Skeletal muscle tissue (tissue), 4 donors: ENCODE data around the gene PDE4D. TPM values are rescaled to one million over a fixed set of nuclear protein-coding genes. Genes with fewer than 3 reads are reported as not detected.
A peak's percentile ranks its signal among the peaks of the same experiment; 100 is the strongest.

Experiments used
- H3K27ac ChIP-seq: one replicate; pipeline ENCODE4 v1.7.0; 2013; ENCODE audit warnings: mild to moderate bottlenecking, low read depth, low read length, inconsistent platforms
- H3K27me3 ChIP-seq, 3 donors: one replicate each; pipeline ENCODE4 v1.7.0; 2013; ENCODE audit warnings: low read length in 3 of 3; ENCODE audit not compliant: control insufficient read depth in 3 of 3, insufficient read depth in 3 of 3
- H3K36me3 ChIP-seq, 3 donors: one replicate each; pipeline ENCODE4 v1.7.0; 2013; ENCODE audit warnings: low read length in 3 of 3; ENCODE audit not compliant: control insufficient read depth in 3 of 3, insufficient read depth in 3 of 3
- H3K4me1 ChIP-seq, 3 donors: one replicate each; pipeline ENCODE4 v1.7.0; 2013; ENCODE audit warnings: low read length in 3 of 3, mild to moderate bottlenecking in 3 of 3; ENCODE audit not compliant: control insufficient read depth in 3 of 3, insufficient read depth in 3 of 3
- H3K4me3 ChIP-seq, 3 donors: one replicate each; pipeline ENCODE4 v1.7.0; 2013; ENCODE audit warnings: low read length in 3 of 3
- H3K9ac ChIP-seq, 3 donors: one replicate each; pipeline ENCODE4 v1.7.0; 2013; ENCODE audit warnings: low read length in 3 of 3, mild to moderate bottlenecking in 3 of 3, moderate library complexity in 2 of 3, low read depth in 1 of 3
- H3K9me3 ChIP-seq, 3 donors: one replicate each; pipeline ENCODE4 v1.7.0; 2013; ENCODE audit warnings: low read length in 3 of 3; ENCODE audit not compliant: control insufficient read depth in 3 of 3
- total RNA-seq: library from RNA; depleted of rRNA; stranded (reverse); fragments of >200 nt; gene quantifications from one replicate; pipeline ENCODE4 v1.2.3, GENCODE V29; 2014
- donor health status: Osteomylitis.

The PDE4D gene
- total RNA-seq, 1 donor from 2014 or later: 59.0 TPM

DNA sequence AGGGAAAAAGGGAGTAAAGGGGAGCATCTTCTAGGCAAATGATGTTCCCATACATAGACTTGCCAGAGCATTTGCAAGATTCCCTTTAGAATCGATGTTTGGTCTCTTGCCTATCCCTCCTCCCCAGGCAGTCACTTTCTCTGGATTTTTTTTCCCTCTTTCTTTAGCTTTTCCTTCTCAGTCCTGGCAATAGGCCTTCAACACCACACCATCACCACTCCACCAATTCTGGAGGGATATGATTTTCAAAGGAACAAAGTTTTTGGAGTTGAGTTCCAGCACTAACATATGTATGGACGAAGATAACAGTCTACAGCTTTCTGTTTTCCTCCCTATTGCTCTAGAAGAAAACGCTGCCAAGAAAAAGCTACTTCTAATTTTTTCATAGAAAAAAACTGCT lies 377.4 kb downstream of the PDE4D start:
- Histone ChIP-seq H3K9ac (no peak overlapping the region), H3K4me3 (no peak overlapping the region), H3K36me3 (no peaks in the 10 kb centered on the region), H3K4me1 (peaks cover 0 to 12% (median 2%) of the 10 kb centered on the region in 3 donors), H3K27me3 (no peaks in the 10 kb centered on the region), H3K9me3 (no peaks in the 10 kb centered on the region), H3K27ac (no peak overlapping the region)

DNA sequence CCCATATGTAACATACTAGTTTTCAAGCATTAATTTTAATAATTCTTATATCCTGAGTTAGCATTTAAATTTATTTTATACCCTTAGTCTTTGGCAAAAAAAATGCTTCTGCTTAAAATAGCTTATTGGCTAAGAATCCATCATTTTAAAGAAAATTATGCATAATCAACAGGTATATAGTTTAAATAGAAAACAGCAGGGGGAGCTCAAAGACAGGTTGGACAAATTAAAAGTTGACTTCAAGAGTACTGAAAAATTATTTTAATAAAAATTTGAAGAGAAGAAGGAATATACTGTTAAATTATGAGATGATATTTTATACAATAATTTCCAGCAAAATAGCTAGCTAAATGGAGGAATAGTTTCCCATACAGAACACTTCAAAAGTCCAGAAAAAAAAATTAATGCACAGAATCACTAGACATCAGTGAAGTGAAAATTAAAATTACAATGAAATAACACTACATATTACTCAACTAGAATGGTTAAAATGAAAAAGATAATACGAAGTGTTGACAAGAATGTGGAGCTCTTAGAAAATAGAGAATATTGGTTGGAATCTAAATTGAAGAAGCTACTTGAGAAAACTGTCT lies 387.1 kb downstream of the PDE4D start:
- no peaks in the 10 kb centered on the region for H3K9me3 ChIP-seq
- H3K27me3 ChIP-seq: no peaks in the 10 kb centered on the region
- H3K36me3 ChIP-seq: no peaks in the 10 kb centered on the region
- no peak overlapping the region for H3K27ac ChIP-seq
- H3K4me3 ChIP-seq: no peak overlapping the region
- no peak overlapping the region for H3K9ac ChIP-seq
- peaks cover 0 to 8% (median 3%) of the 10 kb centered on the region in 3 donors for H3K4me1 ChIP-seq

DNA sequence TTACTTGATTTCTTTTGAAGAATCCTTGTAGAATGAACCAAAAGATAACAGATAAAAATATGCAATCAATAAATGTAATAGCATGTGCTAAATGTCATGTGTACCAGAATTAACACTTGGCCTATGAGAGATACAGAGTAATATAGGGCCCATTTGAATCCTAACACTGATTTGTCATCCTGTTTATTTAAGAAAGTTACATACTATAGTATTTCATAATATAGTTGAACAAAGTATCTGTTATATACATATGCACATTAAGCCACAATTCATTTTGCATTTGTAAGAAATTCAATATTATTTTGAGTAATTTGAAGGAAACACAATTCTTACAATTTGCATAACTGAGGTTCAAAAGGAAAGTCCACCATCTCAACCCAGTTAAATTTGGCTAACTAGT lies 389.5 kb downstream of the PDE4D start:
- no peaks in the 10 kb centered on the region for H3K36me3 ChIP-seq
- no peak overlapping the region for H3K4me3 ChIP-seq
- no peak overlapping the region for H3K9ac ChIP-seq
- peaks cover 0 to 12% (median 7%) of the 10 kb centered on the region in 3 donors for H3K4me1 ChIP-seq
- H3K27me3 ChIP-seq: no peaks in the 10 kb centered on the region
- no peaks in the 10 kb centered on the region for H3K9me3 ChIP-seq
- no peak overlapping the region for H3K27ac ChIP-seq

DNA sequence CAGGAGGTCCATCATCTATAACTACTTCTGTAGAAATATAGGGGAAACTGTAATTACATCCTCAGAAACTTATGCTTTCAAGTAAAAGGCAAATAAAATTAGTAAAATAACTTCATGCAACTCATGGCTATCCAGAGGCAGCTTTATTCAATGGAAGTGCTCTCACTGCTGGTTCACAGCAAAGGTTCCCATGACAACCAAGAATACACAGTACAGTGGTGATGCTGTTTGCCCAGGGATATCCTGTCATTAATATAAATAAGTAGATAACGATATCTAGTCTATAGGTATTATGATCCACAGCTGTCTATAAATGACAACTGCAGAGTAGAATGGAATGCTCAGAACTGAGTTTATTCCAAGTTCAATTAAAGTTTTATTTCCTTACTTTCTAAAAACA lies 390.3 kb downstream of the PDE4D start:
- Histone ChIP-seq H3K27ac (no peak overlapping the region), H3K4me3 (no peak overlapping the region), H3K27me3 (no peaks in the 10 kb centered on the region), H3K4me1 (peaks cover 0 to 12% (median 7%) of the 10 kb centered on the region in 3 donors), H3K36me3 (no peaks in the 10 kb centered on the region), H3K9ac (no peak overlapping the region), H3K9me3 (no peaks in the 10 kb centered on the region)

DNA sequence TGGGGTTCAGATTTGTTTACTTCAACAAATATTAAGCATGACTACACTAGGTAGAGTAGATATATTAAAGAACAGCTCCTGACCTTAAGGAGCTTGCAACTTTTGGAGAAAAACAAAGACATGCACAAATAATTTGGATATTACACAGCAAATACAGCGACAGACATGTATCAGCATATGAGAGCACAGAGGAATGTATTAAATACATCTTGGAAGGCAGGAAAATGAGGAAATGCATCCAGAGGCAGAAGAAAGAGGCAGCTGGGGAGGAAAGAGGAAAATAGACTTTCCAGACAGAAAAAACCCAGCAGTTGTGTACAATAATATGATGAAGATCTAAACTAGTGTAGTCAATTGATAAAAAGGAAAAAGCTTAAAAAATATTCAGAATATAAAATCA lies 392.2 kb downstream of the PDE4D start:
- no peak overlapping the region for H3K4me3 ChIP-seq
- H3K27me3 ChIP-seq: no peaks in the 10 kb centered on the region
- H3K9ac ChIP-seq: no peak overlapping the region
- peaks cover 0 to 12% (median 7%) of the 10 kb centered on the region in 3 donors for H3K4me1 ChIP-seq
- H3K27ac ChIP-seq: no peak overlapping the region
- H3K9me3 ChIP-seq: no peaks in the 10 kb centered on the region
- H3K36me3 ChIP-seq: no peaks in the 10 kb centered on the region

DNA sequence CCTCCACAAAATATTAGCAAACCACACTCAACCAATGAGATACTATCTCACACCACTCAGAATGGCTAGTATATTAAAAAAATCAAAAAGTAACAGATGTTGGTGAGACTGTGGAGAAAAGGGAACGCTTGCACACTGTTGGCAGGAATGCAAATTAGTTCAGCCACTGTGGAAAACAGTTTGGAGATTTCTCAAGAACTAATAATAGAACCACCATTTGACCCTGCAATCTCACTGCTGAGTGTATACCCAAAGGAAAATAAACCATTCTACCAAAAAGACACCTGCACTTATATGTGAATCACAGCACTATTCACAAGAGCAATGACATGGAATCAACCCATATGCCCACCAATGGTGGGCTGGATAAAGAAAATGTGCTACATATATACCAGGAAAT lies 393.5 kb downstream of the PDE4D start:
- H3K27ac ChIP-seq: peak overlapping the region; percentile 56
- peak overlapping the region in 1 of 3 donors; percentile 2 for H3K4me3 ChIP-seq
- H3K9me3 ChIP-seq: no peaks in the 10 kb centered on the region
- H3K9ac ChIP-seq: no peak overlapping the region
- H3K4me1 ChIP-seq: peaks cover 0 to 7% (median 5%) of the 10 kb centered on the region in 3 donors
- no peaks in the 10 kb centered on the region for H3K27me3 ChIP-seq
- no peaks in the 10 kb centered on the region for H3K36me3 ChIP-seq

DNA sequence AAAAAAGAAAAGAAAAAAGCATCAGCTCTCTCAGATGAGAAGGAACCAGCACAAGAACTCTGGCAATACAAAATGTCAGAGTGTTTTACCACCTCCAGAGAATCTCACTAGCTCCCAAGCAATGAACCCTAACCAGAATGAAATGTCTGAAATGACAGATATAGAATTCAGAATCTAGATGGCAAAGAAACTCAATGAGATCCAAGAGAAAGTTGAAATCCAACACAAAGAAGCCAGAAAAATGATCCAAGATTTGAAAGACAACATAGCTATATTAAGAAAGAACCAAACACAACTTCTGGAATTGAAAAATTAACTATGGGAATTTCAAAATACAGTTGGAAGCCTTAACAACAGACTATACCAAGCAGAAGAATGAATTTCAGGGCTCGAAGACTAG lies 396.3 kb downstream of the PDE4D start:
- no peak overlapping the region for H3K27ac ChIP-seq
- H3K9ac ChIP-seq: no peak overlapping the region
- no peaks in the 10 kb centered on the region for H3K27me3 ChIP-seq
- H3K4me1 ChIP-seq: peaks cover 0 to 7% (median 4%) of the 10 kb centered on the region in 3 donors
- H3K9me3 ChIP-seq: no peaks in the 10 kb centered on the region
- H3K36me3 ChIP-seq: no peaks in the 10 kb centered on the region
- H3K4me3 ChIP-seq: no peak overlapping the region

DNA sequence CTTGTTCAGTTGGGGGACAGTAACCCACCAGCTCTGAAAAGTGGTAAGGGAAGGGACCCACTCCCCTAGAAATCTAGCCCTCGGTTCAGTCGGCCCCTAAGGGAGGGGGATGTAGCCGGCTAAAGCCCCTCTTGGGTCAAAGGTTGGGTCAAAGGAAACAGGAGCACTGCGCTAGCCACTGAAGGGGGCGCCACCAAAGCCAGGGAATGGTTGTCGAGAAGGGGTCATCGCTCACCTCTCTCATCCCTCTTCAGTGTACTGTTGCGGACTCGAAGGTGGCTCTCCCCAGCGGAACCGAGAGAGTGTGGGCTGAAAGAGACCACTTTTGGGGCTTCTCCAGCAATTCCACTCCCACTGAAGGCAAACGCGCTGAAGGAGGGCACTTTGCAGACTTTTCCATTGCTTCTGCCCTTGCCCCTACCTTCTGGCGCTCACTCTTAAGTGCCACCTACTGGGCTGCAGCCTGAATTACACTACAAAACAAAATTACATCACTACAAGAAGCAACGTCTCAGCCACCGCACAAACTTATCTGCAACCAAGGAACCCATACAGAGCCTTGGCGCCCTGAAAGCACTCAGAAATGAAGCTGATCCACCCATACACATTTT lies 396.9 kb downstream of the PDE4D start:
- no peak overlapping the region for H3K9ac ChIP-seq
- no peak overlapping the region for H3K4me3 ChIP-seq
- H3K4me1 ChIP-seq: peaks cover 0 to 7% (median 4%) of the 10 kb centered on the region in 3 donors
- H3K9me3 ChIP-seq: no peaks in the 10 kb centered on the region
- no peaks in the 10 kb centered on the region for H3K27me3 ChIP-seq
- no peak overlapping the region for H3K27ac ChIP-seq
- no peaks in the 10 kb centered on the region for H3K36me3 ChIP-seq

DNA sequence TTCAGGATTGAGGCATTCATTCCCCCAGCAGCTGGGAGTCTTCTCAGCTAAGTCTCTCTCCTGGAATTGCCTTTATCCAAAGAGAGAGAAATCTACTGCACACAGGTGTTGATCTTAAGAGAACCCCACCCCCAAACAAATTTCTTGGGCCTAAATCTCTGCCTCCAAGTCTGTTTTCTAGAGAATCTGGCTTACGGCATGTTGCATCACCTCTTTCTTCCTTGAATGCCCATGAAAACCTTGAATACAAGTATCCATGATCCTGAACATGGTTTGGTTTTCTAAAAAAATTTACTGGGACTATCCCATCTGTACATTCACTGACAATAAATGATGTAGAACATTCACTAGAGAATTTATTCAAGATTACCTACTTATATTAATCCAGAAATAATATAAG lies 401.6 kb downstream of the PDE4D start:
- H3K4me3 ChIP-seq: no peak overlapping the region
- no peaks in the 10 kb centered on the region for H3K27me3 ChIP-seq
- H3K4me1 ChIP-seq: peaks cover 0 to 13% (median 0%) of the 10 kb centered on the region in 3 donors
- no peaks in the 10 kb centered on the region for H3K9me3 ChIP-seq
- H3K36me3 ChIP-seq: no peaks in the 10 kb centered on the region
- H3K27ac ChIP-seq: no peak overlapping the region
- H3K9ac ChIP-seq: no peak overlapping the region

DNA sequence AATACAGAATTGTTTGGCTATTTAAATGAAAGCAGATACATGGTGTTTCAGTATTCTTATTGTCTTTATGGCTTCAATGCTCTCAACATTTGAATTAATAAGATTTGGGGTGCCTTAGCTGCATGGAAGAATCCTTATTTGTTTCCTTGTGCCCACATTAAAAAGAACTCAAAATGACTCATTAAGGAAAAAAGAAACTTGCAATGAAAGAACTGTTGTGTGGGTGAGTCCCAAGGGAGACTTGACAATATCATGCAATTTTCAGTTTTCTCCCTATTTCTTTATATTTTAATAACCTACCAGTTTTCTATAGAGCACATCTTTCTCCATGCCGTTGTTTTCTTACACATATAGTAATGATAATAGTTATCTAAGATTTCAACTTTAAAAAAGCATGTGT lies 404.0 kb downstream of the PDE4D start:
- Histone ChIP-seq H3K4me3 (no peak overlapping the region), H3K27me3 (no peaks in the 10 kb centered on the region), H3K4me1 (peaks cover 0 to 16% (median 2%) of the 10 kb centered on the region in 3 donors), H3K9ac (no peak overlapping the region), H3K9me3 (no peaks in the 10 kb centered on the region), H3K36me3 (no peaks in the 10 kb centered on the region), H3K27ac (no peak overlapping the region)
